Measurements from ENCODE around the gene RDH14.
A peak's percentile ranks its signal among the peaks of the same experiment; 100 is the strongest.

RDH14 gene, protein sequence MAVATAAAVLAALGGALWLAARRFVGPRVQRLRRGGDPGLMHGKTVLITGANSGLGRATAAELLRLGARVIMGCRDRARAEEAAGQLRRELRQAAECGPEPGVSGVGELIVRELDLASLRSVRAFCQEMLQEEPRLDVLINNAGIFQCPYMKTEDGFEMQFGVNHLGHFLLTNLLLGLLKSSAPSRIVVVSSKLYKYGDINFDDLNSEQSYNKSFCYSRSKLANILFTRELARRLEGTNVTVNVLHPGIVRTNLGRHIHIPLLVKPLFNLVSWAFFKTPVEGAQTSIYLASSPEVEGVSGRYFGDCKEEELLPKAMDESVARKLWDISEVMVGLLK

GRCh38 chr2:18560031-18560796 lies at the start of gene RDH14:
Gene RDH14 (minus strand): TSS chr2:18560653. CDS start chr2:18560572, 81 bp downstream.
- DNase-seq (ENCODE audit: low spot score): peak; percentile 94

DNA sequence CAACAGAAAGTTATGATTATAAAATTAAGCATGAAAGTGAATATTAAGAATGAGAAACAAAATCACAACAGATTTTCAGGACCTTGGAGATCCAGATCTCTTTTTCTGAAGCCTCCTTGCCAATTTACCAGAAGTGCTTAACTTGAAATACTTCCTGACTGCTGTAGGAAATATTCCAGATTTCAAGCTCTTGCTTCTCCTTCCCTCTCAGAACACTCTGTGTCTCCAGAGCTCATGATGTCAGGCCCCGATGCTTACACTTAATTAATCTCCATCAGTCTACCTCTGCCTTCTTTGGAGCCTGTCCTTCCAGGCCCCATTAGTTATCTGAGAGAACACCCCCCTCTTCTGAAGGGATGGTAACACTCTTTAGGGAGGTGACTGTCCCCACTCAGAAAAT lies 49.6 kb upstream of the RDH14 start:
- DNase-seq (ENCODE audit: low spot score): no peak

- no peak for DNase-seq (ENCODE audit: low spot score)
Measured at GRCh38 chr2:18605115-18605514, 44.7 kb upstream of the RDH14 start.

- no peak for DNase-seq (ENCODE audit: low spot score)
Measured at GRCh38 chr2:18604531-18604885, 44.1 kb upstream of the RDH14 start.

GRCh38 chr2:18603854-18604530 lies 43.5 kb upstream of the RDH14 start:
- no peak for DNase-seq (ENCODE audit: low spot score)

- no peak for DNase-seq (ENCODE audit: low spot score)
Measured at GRCh38 chr2:18602298-18602697, 41.8 kb upstream of the RDH14 start.

GRCh38 chr2:18600255-18600613 lies 39.8 kb upstream of the RDH14 start:
- DNase-seq (ENCODE audit: low spot score): no peak

DNA sequence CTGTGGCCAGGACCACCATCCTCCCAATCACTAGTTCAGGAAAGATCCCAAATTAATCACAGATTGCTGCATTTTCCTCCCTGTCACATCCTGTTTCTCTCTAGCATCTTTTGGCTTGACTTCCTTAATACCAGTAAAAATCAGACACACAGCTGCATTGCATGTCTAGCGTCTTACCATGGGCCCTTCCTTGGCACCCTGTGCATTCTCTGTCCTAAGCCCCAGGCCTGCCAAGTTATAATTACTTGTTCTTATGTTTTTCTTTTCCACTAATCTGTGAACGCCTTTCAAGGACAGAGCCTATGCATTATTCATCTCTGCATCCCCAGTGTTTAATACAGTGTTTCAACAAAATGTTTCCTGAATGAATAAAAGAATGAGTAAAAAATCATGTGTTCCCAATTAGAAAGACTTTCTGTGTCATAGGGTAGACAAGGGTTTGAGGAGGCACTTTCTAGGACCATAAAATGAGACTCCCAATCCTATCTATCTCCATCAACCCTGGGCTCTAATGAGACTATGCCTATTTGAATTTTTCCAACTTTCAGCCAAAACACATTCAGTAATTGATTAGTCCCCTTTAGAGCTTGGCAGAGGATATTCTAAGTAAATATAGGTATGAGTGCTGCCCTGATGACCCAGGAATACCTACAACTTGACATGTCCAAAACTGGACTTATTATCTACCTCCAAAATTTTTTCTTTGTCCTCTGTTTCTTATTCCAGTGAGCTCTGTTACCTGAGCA lies 39.2 kb upstream of the RDH14 start:
- DNase-seq (ENCODE audit: low spot score): no peak

GRCh38 chr2:18598848-18599484 lies 38.5 kb upstream of the RDH14 start:
- no peak for DNase-seq (ENCODE audit: low spot score)

GRCh38 chr2:18597618-18598017 lies 37.2 kb upstream of the RDH14 start:
- no peak for DNase-seq (ENCODE audit: low spot score)

GRCh38 chr2:18596993-18597392 lies 36.5 kb upstream of the RDH14 start:
- no peak for DNase-seq (ENCODE audit: low spot score)

DNA sequence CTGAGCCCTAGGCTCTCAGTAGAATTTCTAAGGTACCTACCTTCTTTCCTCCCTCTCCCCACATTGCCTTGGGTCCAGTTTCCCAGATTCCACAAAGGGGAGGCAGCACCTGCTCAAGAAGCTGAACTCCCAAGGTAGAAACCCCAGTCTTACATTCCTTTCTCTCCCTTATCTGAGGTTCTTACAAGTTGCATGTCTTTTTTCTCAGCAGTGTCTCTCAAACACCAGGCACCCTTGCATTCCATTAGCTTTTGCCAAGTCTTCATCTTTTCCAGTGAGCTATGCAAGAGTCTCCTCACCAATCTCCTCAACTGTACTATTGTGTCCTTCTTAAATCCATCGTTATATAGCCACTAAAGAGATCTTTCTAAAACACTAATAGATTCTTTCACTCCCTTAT lies 33.0 kb upstream of the RDH14 start:
- no peak for DNase-seq (ENCODE audit: low spot score)

GRCh38 chr2:18592372-18592771 lies 31.9 kb upstream of the RDH14 start:
- no peak for DNase-seq (ENCODE audit: low spot score)

DNA sequence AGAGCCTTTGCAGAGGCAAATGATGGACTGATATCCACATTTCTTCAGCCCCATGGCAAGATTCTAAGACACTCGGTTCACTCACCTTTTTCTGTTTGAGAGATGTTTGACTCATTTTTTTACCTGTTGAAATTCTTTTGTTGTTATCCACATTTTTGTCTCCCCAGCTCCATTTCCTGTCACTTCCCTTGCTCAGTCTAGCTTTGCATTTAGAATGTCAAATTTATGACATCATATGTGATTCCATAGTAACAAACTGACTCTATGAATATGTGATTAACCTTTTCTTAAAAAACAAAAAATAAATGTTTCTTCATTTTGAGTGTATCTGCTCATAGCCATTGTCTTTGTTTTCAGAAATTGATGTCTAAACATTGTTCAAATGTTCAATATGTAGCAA lies 28.9 kb upstream of the RDH14 start, which contains the start of gene NT5C1B:
TSS of gene NT5C1B (minus strand) at position 216 of the 400 bp plus-strand sequence. CDS start at position 115, 101 bp downstream.
- no peak for DNase-seq (ENCODE audit: low spot score)

GRCh38 chr2:18588802-18589201 lies 28.3 kb upstream of the RDH14 start:
- no peak for DNase-seq (ENCODE audit: low spot score)

DNA sequence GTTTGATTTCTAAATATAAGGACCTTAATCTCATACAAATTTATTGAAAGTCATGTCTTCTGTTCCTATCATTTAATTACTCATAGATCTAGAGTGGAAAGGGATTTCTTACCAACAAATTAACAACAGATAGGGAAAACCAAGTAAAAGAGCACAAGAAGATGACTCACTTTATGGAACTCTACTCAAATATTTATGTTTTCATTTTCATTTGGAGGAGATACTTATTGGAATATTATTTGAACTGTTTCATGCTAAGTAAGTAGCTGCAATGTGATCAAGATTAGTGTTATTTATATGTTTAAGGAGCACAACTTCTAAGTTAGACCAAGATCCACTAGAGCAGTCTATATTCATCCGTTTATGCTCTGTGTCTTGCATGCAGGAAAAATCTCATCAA lies 27.6 kb upstream of the RDH14 start:
- no peak for DNase-seq (ENCODE audit: low spot score)

DNA sequence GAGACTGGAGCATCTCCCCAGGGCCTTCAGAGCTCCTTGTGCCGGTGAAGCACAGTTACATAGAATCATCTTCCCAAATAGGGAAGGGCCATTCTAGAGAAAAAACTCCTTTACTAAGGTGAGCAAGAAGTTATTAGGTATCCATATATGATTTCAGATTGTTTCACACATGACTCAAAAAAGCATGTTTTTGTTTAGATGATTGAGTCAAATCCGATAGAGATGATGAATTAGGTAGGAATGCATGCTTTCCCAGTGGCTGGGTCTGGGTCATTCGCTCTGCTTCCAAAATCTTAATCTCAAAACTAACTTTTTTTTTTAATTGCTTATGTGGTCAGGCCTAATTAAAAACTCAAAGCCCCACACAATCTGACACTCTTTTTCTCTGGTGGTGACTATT lies 25.1 kb upstream of the RDH14 start:
- DNase-seq (ENCODE audit: low spot score): no peak

GRCh38 chr2:18584608-18584954 lies 24.1 kb upstream of the RDH14 start:
- DNase-seq (ENCODE audit: low spot score): no peak

GRCh38 chr2:18583905-18584607 lies 23.6 kb upstream of the RDH14 start:
- no peak for DNase-seq (ENCODE audit: low spot score)

- no peak for DNase-seq (ENCODE audit: low spot score)
Measured at GRCh38 chr2:18580606-18581005, 20.2 kb upstream of the RDH14 start.

GRCh38 chr2:18578033-18578432 lies 17.6 kb upstream of the RDH14 start:
- no peak for DNase-seq (ENCODE audit: low spot score)
